GM21381 (cell line): Measurements from ENCODE around the gene DOCK1.

Experiments
- ATAC-seq: cut with Tn5 transposase; IDR thresholded peaks from one replicate; pipeline ENCODE4 v1.9.1; 2021; ENCODE audit warnings: mild to moderate bottlenecking, moderate library complexity; ENCODE audit not compliant: unreplicated experiment

Gene DOCK1

DNA sequence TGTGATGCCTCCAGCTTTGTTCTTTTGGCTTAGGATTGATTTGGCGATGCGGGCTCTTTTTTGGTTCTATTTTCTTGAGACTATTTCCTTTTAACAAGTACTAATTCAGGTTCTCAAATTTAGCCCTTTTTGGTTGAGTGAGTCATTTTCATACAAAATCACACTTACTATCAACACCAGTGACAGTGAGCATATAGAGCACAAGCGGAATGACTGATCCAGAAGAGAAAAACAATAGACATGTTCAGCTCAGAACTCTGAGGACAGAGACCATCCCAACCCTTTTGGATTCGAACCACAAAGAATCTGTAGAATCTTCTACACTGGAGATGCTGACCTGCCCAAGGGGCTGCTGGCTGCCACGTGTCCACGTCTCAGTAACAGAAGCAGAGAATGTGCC, 347.6 kb downstream of the DOCK1 start:
- no peak for ATAC-seq

DNA sequence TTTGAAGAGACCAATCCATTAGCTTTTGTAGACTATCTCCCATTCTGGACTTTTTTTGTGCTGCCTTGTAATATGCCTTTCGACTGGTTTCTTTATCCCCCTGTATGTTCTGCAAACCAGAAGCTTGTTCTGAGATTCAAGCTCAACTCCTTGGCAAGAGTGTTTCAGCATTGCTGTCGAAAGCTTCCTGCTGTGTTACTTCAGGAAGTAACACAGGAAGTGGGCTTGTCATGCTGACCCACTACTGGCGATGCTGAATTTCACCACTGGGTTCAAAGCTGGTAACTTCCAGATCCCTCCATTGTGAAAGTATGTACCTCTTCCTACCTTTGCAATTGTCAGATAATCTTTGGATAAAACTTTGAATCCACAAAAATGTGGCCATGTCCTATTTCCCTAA, 349.0 kb downstream of the DOCK1 start:
- ATAC-seq, result no peak

DNA sequence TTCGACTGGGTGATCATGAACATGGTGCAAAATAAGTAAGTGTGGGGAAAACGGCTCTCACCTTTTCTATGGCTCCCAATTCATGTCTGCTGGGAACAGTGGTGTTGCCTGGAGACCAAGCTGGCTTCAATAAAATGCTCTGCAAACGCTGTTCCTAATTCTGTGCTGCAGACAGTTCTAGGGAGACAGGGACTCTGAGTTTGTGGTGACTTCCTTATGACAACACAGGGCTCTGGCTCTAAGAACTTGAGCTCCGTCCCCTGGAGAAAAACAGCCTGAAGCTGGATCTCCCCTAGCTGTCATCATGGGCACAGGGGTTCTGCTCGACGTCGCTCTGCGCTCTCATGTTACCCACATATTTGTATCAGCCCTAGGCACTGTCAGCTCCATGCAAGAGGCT, 352.2 kb downstream of the DOCK1 start:
- no peak for ATAC-seq

DNA sequence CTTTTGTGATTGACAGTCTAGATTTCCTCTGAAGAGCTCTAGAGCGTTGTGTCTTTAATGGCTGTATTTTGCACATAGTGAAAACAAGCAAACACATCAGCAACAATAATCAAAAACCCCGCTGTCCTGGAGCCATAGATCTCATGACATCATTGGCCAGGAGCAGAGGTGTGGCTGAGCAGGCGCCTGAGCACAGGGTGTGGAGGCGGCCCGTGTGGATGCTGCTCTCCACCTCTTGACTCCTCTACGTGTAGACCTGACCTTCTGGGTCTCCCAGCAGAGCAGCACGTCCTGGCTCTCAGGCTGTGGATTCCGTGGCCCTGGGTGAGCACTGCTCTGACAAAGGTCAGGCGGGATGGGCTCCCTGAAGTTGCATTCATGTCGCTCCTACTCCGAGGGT, 354.1 kb downstream of the DOCK1 start:
- no peak for ATAC-seq

DNA sequence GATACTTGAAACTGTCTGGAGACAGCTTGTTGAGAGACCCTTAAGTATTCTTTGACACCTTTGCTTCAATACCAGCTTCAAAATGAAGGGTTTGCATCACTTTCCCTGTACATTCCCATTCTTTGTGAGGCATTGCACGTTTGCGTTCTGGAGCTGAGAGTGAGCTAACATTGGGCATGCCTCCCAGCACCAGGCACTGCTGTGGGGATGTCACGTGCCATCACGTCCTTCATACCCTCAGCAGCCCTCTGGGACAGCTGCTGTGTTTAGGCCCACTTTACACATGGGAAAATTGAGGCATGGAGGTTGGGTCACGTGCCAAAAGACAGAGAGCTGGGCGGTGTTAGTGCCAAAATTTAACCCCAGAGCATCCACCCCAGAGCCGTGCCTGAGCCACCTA, 357.4 kb downstream of the DOCK1 start:
- ATAC-seq, result no peak

DNA sequence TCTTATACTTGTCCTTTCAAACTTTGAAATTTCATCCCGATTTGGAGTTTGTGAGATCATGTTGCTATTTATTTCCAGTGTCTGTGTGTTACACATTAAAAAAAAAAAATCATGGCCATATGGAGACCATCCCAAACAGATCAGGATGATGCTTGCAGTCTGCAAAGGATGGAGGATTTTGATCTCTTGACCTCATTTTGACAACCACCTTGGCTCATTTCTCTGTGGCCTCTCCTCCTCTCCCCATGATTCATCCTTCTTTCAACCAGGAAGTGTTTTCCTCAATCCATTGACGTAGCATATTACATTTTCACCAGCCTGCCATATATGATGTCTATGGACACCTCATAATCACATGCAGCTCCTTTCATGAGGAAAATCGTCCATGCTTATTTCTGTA, 360.1 kb downstream of the DOCK1 start:
- no peak for ATAC-seq

DNA sequence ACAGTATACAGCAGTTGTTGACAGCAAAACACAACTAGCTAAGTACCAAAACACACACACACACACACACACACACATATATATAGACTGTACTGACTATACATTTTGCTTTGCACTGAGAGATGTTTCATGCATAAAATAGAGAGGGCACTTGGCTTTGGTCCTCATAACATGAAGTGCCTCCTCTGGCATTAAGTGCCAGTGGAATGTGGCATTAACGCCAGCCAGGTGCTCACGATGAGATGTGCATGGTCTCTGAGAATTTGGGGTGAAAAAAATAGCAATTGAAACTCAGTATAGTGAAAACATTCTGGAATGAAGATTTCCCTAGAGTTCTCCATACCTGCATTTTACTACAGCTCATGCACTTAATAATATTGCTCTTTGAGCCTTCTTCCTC, 361.2 kb downstream of the DOCK1 start:
- no peak for ATAC-seq

DNA sequence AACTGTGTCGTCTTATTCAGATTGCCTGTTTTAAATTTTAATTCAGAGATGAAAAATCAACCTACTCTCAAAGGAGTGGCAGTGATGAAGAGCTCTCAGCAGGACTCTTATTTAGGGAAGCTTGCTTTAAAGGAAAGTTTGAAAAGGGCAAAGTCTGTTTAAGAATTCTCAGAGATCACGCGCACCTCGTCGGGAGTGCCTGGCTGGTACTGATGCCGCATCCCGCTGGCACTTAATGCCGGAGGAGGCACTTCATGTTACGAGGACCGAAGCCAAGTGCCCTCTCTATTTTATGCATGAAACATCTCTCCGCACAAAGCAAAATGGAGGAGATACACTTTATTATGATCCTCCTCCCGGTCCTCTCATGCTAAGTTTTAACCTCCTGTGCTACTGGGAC, 362.2 kb downstream of the DOCK1 start:
- no peak for ATAC-seq

DNA sequence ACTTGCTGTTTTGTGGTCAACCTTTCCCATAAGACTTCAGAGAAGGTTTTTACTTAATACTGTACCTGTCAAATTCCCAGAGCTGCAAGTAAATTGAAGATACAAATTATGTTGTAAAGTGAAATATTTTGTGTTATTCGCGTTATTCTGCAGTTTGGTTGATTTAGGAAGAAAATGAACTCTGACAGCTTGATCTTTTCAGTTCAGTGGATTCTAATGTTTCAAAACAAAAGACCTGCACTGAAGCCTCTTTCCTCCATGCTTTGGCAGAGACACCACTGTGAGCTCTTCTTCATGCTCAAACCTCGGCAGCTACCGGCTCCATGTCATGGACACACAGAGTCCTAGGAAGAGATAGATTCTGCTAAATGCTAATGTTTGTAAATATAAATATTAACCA, 366.8 kb downstream of the DOCK1 start:
- no peak for ATAC-seq

DNA sequence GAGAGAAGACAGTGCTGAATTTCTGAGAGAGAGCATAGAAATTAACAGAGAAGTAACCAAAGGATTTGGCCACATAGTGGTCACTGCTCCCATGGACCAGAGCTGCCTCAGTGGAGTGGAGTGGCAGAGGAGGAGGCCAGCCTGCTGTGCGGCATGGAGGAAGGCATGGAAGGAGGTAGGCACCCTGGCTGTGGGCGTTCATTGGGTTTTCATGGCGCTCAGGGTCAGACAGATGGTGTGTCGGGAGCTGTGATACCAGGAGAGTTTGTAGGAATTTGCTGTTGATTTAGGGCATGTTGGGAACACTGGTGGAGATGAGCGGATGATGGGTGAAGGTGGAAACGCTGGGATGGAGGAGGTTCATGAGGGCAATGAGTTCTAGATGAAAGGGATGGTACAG, 370.0 kb downstream of the DOCK1 start:
- ATAC-seq, result no peak

DNA sequence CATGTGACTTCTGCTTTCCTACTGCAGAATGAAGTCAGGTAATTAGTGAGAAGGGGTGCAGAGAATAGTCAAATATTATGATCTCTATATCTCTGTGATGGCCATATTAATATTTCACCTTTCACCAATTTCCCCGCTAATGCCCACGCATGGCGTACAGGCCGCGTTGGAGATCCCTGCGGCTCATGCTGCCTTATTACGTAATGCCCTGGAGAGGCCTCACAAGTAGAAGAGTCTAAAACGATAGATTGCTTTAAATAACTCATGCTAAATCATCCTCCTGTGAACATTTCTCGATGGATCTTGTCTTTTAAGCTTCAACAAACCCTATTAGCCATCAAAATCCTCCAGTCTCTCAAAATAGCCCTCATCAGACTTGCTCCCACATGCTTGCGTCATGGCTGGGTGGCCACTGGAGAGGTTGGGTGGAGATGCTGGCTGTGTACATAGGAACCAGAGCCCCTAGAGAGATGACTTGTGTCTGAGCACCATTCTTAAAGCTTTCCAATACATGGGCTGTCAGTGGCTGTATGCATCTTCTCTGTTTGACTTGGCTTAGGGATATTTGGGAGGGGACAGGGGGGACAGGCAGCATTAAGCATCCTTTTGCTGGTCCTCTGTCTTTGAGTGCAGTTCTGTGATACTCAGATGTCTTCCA, 370.7 kb downstream of the DOCK1 start:
- ATAC-seq, result no peak

DNA sequence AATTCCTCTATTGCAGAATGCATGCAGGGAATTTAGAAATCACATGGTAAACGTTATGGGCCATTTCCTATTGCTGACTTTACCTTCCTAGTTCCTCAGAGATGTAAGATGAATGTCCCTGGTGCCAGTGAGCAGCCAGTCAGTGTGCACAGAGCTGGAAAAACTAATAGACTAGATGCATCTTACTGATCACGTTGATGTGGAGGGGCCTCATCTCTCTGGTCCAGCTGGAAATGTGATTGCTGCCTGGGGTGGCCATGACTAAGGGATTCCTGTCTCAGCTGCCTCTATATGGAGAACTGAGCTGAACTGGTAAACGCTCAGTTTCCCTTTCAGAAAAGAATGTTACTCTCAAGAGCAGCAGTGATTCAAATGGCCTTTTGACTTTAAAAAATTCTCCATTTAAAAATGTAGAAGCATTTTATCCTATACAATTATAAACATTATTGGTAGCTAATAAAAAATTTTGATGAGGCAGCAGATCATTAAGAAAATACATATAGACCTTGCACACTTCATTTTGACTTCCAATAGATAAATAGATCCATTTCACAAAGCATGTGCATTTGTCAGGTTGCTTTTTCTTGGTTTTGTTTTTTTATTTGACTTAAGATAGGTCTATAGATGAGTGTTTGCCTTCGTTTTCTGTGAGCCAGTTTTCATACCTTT, 371.7 kb downstream of the DOCK1 start:
- no peak for ATAC-seq

DNA sequence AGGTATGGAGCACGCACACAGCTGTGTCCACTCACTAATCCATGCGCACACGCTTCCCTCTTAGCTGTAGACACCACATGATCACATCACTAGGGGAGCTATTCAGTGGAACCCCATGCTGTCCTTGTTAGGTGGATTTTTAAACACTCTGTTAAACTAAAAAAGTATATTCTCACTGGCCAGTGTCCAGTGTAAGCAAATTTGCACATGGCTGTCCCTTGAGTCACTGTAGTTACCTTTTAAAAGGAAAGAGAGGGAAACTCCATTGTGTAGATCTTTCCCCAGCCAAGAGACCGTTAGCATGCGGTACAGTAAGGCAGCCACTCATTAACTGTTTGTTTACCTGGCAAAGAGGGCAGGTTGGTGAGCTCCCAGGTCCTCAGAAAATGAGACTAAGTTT, 372.8 kb downstream of the DOCK1 start:
- no peak for ATAC-seq

DNA sequence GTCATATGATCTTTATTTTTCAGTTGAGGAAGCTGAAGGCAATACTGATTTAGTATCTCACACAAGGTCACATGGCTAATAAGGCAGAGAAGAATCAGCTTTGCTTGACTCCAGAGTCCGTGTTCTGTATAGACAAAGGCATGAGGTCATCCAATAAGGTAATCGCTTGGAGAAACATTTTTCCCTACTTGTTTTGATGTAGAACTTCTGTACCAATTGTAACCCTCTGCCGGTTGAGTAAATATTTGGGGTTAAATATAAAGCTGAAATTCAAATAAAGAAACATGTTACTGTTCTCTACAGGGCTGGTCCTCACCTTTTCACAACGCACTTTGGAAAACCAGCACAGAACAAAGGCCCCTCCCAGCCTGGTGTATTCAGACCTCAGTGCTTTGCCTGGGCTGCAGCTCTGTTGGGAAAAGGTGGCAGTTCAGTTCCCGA, 374.1 kb downstream of the DOCK1 start:
- ATAC-seq, result no peak

DNA sequence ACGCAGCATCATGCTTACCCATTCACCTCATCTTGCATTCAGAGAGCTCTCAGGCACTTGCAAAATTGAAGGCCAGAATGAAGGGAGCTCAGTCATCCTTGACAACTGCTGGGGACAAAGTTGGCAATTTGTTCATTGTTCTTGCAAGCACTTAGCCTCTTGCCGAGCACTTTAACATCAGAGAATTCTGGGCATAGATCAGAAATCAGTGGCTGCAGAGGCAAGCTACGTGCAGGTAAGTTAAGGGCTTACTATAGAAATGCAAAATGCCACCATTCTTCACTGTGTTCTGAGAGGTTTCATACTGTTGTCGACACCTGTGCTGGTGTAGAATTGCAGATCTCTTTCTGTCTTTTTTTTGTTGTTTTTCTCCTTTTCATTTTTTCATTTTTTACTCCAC, 375.2 kb downstream of the DOCK1 start:
- ATAC-seq, result no peak

DNA sequence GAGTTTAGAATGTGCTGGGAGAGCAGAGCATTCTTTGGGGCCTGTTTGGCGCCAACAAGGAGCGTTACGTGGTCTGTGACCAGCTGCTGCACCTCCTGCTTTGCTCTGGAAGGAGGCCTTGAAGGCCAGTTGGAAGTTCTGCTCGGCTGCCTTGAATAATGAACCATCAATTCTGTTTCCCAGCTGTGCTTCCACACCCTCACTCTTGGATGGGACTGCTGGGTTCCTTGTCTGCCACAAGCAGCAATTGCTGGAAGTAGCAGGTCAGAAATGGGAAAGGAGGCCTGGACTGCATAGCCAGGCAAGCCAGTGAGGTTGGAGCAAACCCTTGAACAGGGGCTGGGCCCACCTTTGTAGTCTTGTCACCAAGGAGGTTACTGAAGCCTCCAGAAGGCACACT, 377.8 kb downstream of the DOCK1 start:
- ATAC-seq, result no peak

DNA sequence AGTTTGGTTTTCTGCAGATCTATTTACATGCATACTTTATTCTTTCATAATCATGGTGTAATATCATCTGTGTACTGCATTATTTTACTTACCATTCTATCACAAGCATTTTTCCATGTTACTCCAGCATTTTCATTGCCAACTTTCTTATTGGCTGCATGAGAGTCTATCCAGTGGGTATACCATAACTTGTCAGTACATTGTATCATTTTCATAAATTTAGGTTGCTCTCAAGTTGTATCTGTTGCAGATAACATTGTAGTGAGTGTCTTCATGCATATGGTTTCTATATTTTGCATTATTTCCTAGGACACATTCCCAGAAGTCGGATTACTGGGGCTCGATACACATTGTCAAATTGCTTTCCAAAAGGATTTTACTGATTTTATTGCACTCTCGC, 378.3 kb downstream of the DOCK1 start:
- ATAC-seq, result no peak

DNA sequence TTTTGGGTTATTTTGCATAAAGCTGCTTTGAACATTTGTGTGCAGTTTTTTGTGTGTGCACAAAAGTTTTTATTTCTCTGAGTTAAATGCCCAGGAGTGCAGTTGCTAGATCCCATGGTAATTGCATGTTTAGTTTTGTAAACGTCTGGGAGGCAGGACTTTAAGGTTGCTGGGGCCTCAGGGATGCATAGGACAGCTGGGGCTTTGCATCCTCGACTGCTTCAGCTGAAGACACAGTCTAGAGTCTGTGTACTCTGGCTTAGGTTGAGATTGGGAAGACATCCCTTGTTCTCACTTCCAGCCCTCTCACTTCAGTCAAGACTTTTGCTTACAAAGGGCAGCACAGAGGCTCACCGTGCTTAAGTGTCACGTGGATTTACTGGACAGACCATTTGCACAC, 385.6 kb downstream of the DOCK1 start:
- no peak for ATAC-seq

DNA sequence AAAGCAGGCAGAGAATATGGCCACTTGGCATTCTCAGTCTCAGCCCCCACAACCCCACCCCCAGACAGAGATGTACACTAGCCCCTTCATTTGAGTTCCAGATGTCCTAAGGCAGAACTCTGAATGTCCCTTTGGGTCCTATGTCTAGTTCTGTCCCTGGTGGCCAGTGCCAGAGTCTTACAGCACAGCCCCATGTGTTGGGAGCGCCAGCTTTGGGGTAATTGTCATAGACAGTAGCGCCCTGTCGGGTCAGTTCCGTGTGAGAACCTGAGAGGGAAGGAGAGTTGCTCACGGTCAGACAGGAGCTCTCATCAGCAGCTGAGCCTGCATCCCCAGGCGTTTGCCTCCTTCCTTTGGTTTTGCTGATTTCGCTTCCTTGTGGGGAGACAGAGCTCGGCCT, 386.1 kb downstream of the DOCK1 start:
- ATAC-seq, result no peak

DNA sequence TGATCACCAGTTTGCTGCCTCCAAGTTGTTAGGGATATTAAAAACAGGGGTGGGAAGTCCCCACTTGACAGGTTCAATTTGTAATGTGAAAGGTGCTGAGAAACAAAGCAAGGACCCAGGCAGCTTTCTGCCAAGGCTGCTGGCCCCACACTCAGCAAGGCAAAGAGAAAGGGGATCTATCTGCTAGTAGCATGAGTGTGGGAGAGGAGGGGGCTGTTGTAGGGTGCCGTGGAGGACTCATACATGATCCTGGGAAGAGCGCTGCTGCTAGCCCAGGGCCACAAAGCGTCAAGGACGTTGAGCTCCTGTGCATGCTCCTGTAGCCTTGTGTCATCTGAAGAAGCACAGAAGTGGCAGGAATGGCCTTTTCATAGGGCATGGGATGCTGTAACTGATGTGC, 387.7 kb downstream of the DOCK1 start:
- no peak for ATAC-seq

DNA sequence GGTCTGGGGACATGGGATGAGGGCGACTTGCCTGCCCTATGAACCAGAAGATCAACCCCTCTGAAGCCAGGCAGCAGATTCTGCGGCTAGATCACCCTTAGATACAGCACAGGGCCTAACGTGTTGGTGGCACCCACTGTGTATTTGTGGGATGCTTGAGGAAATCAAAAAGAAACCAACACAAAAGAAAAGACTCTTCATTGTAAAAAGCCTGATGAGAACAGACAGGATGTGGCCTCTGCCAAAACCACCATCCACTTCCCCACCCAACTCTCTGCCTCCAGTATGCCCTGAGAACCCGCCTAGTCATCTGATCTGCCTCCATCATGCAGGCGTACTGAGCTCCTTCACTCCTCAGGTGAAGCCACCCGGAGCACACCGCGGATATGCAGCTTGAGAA, 388.4 kb downstream of the DOCK1 start:
- no peak for ATAC-seq

DNA sequence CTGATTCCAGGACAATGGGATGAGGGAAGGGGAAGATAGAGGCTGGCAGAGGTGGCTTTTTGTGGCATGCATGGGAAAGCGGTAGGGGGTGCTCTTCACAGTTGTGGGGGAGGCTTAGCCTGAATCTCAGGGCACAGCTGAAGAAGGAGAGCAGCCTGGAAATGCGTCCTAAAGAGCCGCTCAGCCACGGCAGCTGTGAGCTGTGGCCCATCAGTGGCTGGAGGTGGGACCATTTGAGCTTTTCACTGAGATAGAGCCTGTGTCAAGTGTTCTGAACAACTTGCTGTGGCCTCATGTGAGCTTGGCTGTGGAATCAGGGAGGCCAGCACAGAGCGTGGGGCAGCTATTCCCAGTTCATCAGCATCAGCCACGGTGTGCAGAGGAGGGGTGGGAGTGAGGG, 391.5 kb downstream of the DOCK1 start:
- no peak for ATAC-seq

DNA sequence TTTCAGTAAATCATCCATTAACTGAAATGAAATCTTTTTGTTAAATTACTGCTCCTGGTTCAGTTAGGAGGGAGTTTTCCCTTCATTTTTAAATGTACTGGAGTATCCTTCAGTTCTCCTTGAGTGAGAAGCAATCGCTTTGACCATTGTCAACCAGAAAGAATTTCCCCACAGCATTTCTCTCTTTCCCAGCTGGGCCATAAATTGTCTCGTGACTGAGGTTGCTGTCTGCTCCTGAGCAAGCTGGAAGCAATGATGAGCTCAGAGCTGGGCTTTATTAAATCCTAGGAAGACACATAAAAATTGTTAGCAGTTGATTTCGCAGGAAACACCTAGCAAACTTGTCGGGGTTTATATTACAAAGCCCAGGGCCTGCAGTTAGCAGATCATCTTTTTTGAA, 393.2 kb downstream of the DOCK1 start:
- ATAC-seq, result no peak
